Loucy (cell line): Measurements from ENCODE around the gene COQ8B.

Source experiments
- EZH2phosphoT487 ChIP-seq: fragments of 200-600 bp; IDR thresholded peaks from 2 replicates; pipeline ENCODE4 v1.6.1; 2018; ENCODE audit warnings: antibody characterized with exemption, mild to moderate bottlenecking, moderate library complexity, borderline replicate concordance
- TF ChIP-seq, protein P1 (sequence below): fragments of 200-600 bp; sonication (generic); conservative IDR thresholded peaks from 2 replicates; pipeline ENCODE4 v1.5.1; 2014; ENCODE audit warnings: mild to moderate bottlenecking, antibody characterized with exemption, low read length

GRCh38 chr19:40642757-40643305 is 73.9 kb downstream of the COQ8B start:
- TF ChIP-seq, protein P1, sequence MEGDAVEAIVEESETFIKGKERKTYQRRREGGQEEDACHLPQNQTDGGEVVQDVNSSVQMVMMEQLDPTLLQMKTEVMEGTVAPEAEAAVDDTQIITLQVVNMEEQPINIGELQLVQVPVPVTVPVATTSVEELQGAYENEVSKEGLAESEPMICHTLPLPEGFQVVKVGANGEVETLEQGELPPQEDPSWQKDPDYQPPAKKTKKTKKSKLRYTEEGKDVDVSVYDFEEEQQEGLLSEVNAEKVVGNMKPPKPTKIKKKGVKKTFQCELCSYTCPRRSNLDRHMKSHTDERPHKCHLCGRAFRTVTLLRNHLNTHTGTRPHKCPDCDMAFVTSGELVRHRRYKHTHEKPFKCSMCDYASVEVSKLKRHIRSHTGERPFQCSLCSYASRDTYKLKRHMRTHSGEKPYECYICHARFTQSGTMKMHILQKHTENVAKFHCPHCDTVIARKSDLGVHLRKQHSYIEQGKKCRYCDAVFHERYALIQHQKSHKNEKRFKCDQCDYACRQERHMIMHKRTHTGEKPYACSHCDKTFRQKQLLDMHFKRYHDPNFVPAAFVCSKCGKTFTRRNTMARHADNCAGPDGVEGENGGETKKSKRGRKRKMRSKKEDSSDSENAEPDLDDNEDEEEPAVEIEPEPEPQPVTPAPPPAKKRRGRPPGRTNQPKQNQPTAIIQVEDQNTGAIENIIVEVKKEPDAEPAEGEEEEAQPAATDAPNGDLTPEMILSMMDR: no peak
- no peak for TF ChIP-seq EZH2phosphoT487
